Natural killer cell (primary cell): ENCODE results near the gene NWD2. TPM values are rescaled to one million over a fixed set of nuclear protein-coding genes. Genes with fewer than 3 reads are reported as not detected.

Experiments
- ATAC-seq, 3 donors: fragments of 150-1000 bp in 2 of 3; fragments of 200-7000 bp in 1 of 3; cut with Tn5 transposase; 1 replicate in 1 of 3; 2 replicates in 2 of 3; pipeline ENCODE4 v1.10.0; 2021; ENCODE audit warnings: mild to moderate bottlenecking in 2 of 3, moderate library complexity in 2 of 3
- DNase-seq, 2 donors: peaks; one replicate each; pipeline versions ENCODE4 v3.0.0 to v3.0.0-alpha.2; 2013 to 2021; ENCODE audit warnings: mixed read lengths in 1 of 2
- H3K27ac ChIP-seq: one replicate; pipeline ENCODE4 v1.5.1; 2013; ENCODE audit warnings: mild to moderate bottlenecking, low read length
- H3K27me3 ChIP-seq: one replicate; pipeline ENCODE4 v1.6.1; 2013; ENCODE audit warnings: low read length; ENCODE audit not compliant: control insufficient read depth, insufficient read depth
- H3K36me3 ChIP-seq: one replicate; pipeline ENCODE4 v1.6.1; 2013; ENCODE audit warnings: low read length; ENCODE audit not compliant: control insufficient read depth, insufficient read depth
- H3K4me1 ChIP-seq: one replicate; pipeline ENCODE4 v1.6.1; 2013; ENCODE audit warnings: low read length; ENCODE audit not compliant: control insufficient read depth, insufficient read depth
- H3K4me3 ChIP-seq: one replicate; pipeline ENCODE4 v1.5.1; 2013; ENCODE audit warnings: low read length
- H3K9me3 ChIP-seq: one replicate; pipeline ENCODE4 v1.6.1; 2013; ENCODE audit warnings: low read length; ENCODE audit not compliant: control insufficient read depth, insufficient read depth
- H3K27ac Mint-ChIP-seq, 2 donors: one replicate each; pipeline ENCODE4 v1.8.0; 2022; ENCODE audit warnings: mild to moderate bottlenecking in 2 of 2, mixed read lengths in 2 of 2, moderate library complexity in 1 of 2
- H3K27me3 Mint-ChIP-seq, 2 donors: one replicate each; pipeline ENCODE4 v1.8.0; 2022; ENCODE audit warnings: low read depth in 2 of 2, mixed read lengths in 2 of 2
- H3K36me3 Mint-ChIP-seq: one replicate; pipeline ENCODE4 v1.8.0; 2022; ENCODE audit warnings: mixed read lengths
- H3K4me1 Mint-ChIP-seq, 2 donors: one replicate each; pipeline ENCODE4 v1.8.0; 2022; ENCODE audit warnings: mixed read lengths in 2 of 2
- H3K4me3 Mint-ChIP-seq: one replicate; pipeline ENCODE4 v1.8.0; 2022; ENCODE audit warnings: mild to moderate bottlenecking, moderate library complexity, mixed read lengths
- H3K9me3 Mint-ChIP-seq, 2 donors: one replicate each; pipeline ENCODE4 v1.8.0; 2022; ENCODE audit warnings: mixed read lengths in 2 of 2
- CTCF ChIP-seq: fragments of 200-600 bp; IDR thresholded peaks from one replicate; pipeline ENCODE4 v1.8.0; 2022; ENCODE audit warnings: antibody characterized with exemption
- WGBS: methylation state at CpG from one replicate; pipeline ENCODE4 v1.1.7; 2013; ENCODE audit warnings: missing lambda C conversion rate; ENCODE audit not compliant: insufficient coverage; 5-methylcytosine and 5-hydroxymethylcytosine counted together
- intact Hi-C: fragments of 100-400 bp; cut with micrococcal nuclease; formaldehyde crosslinking; loops from one replicate; pipeline ENCODE4 v1.14.2; 2022
- total RNA-seq, 4 donors: library from RNA; stranded (reverse); fragments of 120-200 nt in 1 of 4; gene quantifications; one replicate each; pipeline versions ENCODE4 v1.2.3 to v1.2.4, GENCODE V29; 2013 to 2022

NWD2 gene
- total RNA-seq, 3 donors from 2014 or later (not counting 1 experiment from before 2014, with no cell fraction given) = not detected

- no peak for DNase-seq
- Histone ChIP-seq H3K27me3 (no peaks in the 10 kb centered on the region), H3K27ac (no peak overlapping the region), H3K4me3 (no peak overlapping the region), H3K36me3 (no peaks in the 10 kb centered on the region), H3K4me1 (no peaks in the 10 kb centered on the region), H3K9me3 (no peaks in the 10 kb centered on the region)
- Mint-ChIP-seq H3K4me1 (no peaks in the 10 kb centered on the region), H3K9me3 (no peaks in the 10 kb centered on the region), H3K36me3 (no peaks in the 10 kb centered on the region), H3K27me3 (peaks cover 6 to 18% of the 10 kb centered on the region in 2 donors), H3K4me3 (no peak overlapping the region), H3K27ac (no peak overlapping the region)
- intact Hi-C loops = no loop called here
- no peak for TF ChIP-seq CTCF
- ATAC-seq = no peak
- 92% methylated on average over 5 of the region's 8 CpGs for WGBS
Observed at GRCh38 chr4:37438564-37439279, 194.2 kb downstream of the NWD2 start.

GRCh38 chr4:37439809-37440474 is 195.4 kb downstream of the NWD2 start:
- H3K4me1 Mint-ChIP-seq = no peaks in the 10 kb centered on the region
- no peak for TF ChIP-seq CTCF
- H3K4me3 Mint-ChIP-seq = no peak overlapping the region
- no peak overlapping the region for H3K27ac ChIP-seq
- H3K36me3 ChIP-seq = no peaks in the 10 kb centered on the region
- H3K9me3 ChIP-seq = no peaks in the 10 kb centered on the region
- no peak overlapping the region for H3K4me3 ChIP-seq
- intact Hi-C loops = no loop called here
- peaks cover 6 to 14% of the 10 kb centered on the region in 2 donors for H3K27me3 Mint-ChIP-seq
- no peaks in the 10 kb centered on the region for H3K4me1 ChIP-seq
- H3K27me3 ChIP-seq = no peaks in the 10 kb centered on the region
- no peak overlapping the region for H3K27ac Mint-ChIP-seq
- H3K36me3 Mint-ChIP-seq = no peaks in the 10 kb centered on the region
- WGBS = 82% methylated on average over 4 of the region's 5 CpGs
- DNase-seq (no peak), ATAC-seq (no peak)
- H3K9me3 Mint-ChIP-seq = no peaks in the 10 kb centered on the region

- intact Hi-C loops = no loop called here
- no peaks in the 10 kb centered on the region for H3K36me3 ChIP-seq
- TF ChIP-seq CTCF = no peak
- no peaks in the 10 kb centered on the region for H3K36me3 Mint-ChIP-seq
- no peaks in the 10 kb centered on the region for H3K4me1 Mint-ChIP-seq
- no peaks in the 10 kb centered on the region for H3K27me3 ChIP-seq
- no peaks in the 10 kb centered on the region for H3K9me3 Mint-ChIP-seq
- ATAC-seq (no peak), DNase-seq (no peak)
- H3K27ac Mint-ChIP-seq = no peak overlapping the region
- 91% methylated on average over 1 of the region's 2 CpGs for WGBS
- no peaks in the 10 kb centered on the region for H3K4me1 ChIP-seq
- H3K27me3 Mint-ChIP-seq = peaks cover 8 to 14% of the 10 kb centered on the region in 2 donors
- H3K27ac ChIP-seq = no peak overlapping the region
- no peaks in the 10 kb centered on the region for H3K9me3 ChIP-seq
- H3K4me3 ChIP-seq = no peak overlapping the region
- no peak overlapping the region for H3K4me3 Mint-ChIP-seq
Observed at GRCh38 chr4:37440501-37440900, 196.0 kb downstream of the NWD2 start.
